ENCODE results near the gene GRM7.

- TF ChIP-seq JUND (IDR thresholded peaks at IDR 0.05) (no peak), EZH2 (IDR thresholded peaks at IDR 0.05) (no peak), EZH2phosphoT487 (IDR thresholded peaks at IDR 0.05; ENCODE audit: borderline replicate concordance) (no peak), REST (IDR thresholded peaks at IDR 0.05; ENCODE audit: low read depth) (no peak), FOSL1 (IDR thresholded peaks at IDR 0.05; ENCODE audit: low read depth) (no peak), MAX (IDR thresholded peaks at IDR 0.05) (no peak), CTCF (IDR thresholded peaks at IDR 0.05 in 2 of 3, conservative IDR thresholded peaks at IDR 0.05 in 1 of 3; ENCODE audit: borderline replicate concordance in 1 of 3, insufficient read depth in 1 of 3, low read depth in 2 of 3, low read length in 2 of 3) (no peak), RAD21 (IDR thresholded peaks at IDR 0.05; ENCODE audit: low read depth) (no peak)
These were observed 365.5 kb downstream of the GRM7 start for GRCh38 chr3:7226393-7226792.
